ENCODE results near the gene TMEM9B.

DNA sequence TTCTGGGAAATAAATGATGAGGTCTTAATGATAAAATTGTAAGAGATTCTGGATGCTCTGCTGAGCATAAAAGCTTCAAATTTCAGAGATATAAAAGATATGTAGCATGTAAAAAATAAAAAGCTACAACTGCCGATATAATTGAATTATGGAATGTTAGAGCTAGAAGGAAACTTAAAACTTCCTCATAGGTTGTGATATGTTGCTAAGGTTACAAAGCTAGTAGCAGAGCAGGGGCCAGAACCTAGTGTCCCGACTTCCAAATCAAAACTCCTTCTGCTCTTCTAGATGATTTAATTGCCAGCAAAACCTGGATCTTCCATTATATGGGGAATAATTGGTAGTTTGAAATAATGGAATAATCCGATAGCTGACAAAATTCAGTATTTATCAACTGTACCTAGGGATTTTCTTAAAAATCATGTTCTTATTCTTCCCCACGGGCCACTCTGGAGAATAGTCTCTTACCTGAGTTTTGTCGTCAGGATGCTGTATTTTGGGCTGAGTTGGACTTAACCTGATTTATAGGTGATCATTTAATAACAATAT, 21.6 kb downstream of the TMEM9B start, which contains the start of gene ASCL3:
- no peak for TF ChIP-seq SMC3 (IDR thresholded peaks at IDR 0.05)
- TF ChIP-seq, protein P1, sequence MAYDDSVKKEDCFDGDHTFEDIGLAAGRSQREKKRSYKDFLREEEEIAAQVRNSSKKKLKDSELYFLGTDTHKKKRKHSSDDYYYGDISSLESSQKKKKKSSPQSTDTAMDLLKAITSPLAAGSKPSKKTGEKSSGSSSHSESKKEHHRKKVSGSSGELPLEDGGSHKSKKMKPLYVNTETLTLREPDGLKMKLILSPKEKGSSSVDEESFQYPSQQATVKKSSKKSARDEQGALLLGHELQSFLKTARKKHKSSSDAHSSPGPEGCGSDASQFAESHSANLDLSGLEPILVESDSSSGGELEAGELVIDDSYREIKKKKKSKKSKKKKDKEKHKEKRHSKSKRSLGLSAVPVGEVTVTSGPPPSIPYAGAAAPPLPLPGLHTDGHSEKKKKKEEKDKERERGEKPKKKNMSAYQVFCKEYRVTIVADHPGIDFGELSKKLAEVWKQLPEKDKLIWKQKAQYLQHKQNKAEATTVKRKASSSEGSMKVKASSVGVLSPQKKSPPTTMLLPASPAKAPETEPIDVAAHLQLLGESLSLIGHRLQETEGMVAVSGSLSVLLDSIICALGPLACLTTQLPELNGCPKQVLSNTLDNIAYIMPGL (CRISPR knock-in tag; IDR thresholded peaks at IDR 0.05; ENCODE audit: borderline replicate concordance), result no peak
- TF ChIP-seq, protein P2, sequence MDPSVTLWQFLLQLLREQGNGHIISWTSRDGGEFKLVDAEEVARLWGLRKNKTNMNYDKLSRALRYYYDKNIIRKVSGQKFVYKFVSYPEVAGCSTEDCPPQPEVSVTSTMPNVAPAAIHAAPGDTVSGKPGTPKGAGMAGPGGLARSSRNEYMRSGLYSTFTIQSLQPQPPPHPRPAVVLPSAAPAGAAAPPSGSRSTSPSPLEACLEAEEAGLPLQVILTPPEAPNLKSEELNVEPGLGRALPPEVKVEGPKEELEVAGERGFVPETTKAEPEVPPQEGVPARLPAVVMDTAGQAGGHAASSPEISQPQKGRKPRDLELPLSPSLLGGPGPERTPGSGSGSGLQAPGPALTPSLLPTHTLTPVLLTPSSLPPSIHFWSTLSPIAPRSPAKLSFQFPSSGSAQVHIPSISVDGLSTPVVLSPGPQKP (IDR thresholded peaks at IDR 0.05; ENCODE audit: low read depth, low read length), result no peak

Measured in A549 (cell line).